ENCODE results near the gene ESR1. TPM values are rescaled to one million over a fixed set of nuclear protein-coding genes. Genes with fewer than 3 reads are reported as not detected.

ESR1 gene
- total RNA-seq, 1 experiment from 2014 or later = 0.98 TPM

- no peak for TF ChIP-seq USF2 (CRISPR knock-in tag; IDR thresholded peaks at IDR 0.05)
Measured at GRCh38 chr6:151869787-151870186, 62.3 kb downstream of the ESR1 start (continued).

DNA sequence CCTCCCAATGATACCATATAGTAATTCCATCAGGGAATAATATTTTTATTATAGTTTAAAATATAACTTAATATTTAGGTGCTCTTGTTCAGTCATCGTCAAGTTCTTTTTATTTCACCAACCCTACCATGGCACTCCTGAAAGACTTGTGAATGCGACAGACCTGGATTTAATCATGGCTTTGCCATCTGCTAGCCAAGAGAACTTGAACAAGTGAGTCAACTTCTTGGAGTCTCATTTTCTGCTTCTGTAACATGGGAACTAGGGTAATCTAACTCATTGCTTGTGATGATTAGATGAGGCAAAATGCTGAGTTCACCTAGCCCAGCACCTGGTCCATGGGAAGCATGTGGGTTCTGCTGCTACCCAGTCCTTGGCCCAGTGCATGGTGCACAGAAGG lies 62.9 kb downstream of the ESR1 start:
- Mint-ChIP-seq H3K27ac (no peak overlapping the region), H3K4me1 (no peaks in the 10 kb centered on the region), H3K4me3 (no peak overlapping the region), H3K9me3 (peaks cover 15% of the 10 kb centered on the region), H3K36me3 (peaks cover 3% of the 10 kb centered on the region), H3K27me3 (ENCODE audit: low read depth) (no peaks in the 10 kb centered on the region; the same call in 1 of the 2 replicates)
- ATAC-seq (no peak), DNase-seq (ENCODE audit: low spot score) (no peak)
- no peak for TF ChIP-seq ZNF121 (CRISPR knock-in tag; IDR thresholded peaks at IDR 0.05)
- no peak for TF ChIP-seq FOXJ3 (CRISPR knock-in tag; IDR thresholded peaks at IDR 0.05; ENCODE audit: borderline replicate concordance)
- no peak for TF ChIP-seq JUN (CRISPR knock-in tag; IDR thresholded peaks at IDR 0.05)
- no peak for TF ChIP-seq FOXP1 (CRISPR knock-in tag; IDR thresholded peaks at IDR 0.05; ENCODE audit: borderline replicate concordance)
- no peak for TF ChIP-seq RORB (CRISPR knock-in tag; IDR thresholded peaks at IDR 0.05)
- TF ChIP-seq ZNF671 (CRISPR knock-in tag; IDR thresholded peaks at IDR 0.05) = no peak
- no peak for TF ChIP-seq SMAD4 (CRISPR knock-in tag; IDR thresholded peaks at IDR 0.05)
- TF ChIP-seq ZNF219 (CRISPR knock-in tag; IDR thresholded peaks at IDR 0.05; ENCODE audit: borderline replicate concordance) = no peak
- no peak for TF ChIP-seq TCF7 (CRISPR knock-in tag; IDR thresholded peaks at IDR 0.05; ENCODE audit: low read depth)
- no peak for TF ChIP-seq MAX (CRISPR knock-in tag; IDR thresholded peaks at IDR 0.05)
- no peak for TF ChIP-seq ESRRA (CRISPR knock-in tag; IDR thresholded peaks at IDR 0.05; ENCODE audit: borderline replicate concordance)
- POLR2A ChIA-PET = no interaction called here
- CTCF ChIA-PET = no interaction called here

DNA sequence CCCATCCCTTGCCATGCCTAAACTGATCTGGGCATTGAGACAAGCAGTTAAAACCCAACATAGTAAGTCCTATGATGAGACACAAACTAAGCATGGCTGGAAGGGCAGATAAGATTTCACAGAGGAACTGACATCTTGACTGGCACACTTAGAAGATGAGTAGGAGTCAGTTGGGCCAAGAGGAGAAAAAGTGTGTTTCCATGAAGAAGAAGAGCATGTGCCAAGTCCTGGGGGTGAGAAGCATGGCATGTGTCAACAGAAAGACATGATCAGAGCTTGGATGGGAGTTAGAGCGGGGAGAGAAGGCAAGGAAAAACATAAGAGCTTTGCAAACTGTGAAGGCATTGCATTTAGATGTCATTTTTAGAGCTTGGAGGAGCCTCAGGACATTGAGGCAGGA lies 68.0 kb downstream of the ESR1 start:
- Mint-ChIP-seq H3K4me1 (0 out of 2 replicates have a peak, but pooled peaks cover 4% of the 10 kb centered on the region), H3K27ac (no peak overlapping the region), H3K27me3 (ENCODE audit: low read depth) (no peaks in the 10 kb centered on the region), H3K4me3 (no peak overlapping the region), H3K9me3 (peaks cover 3% of the 10 kb centered on the region; the same call in 1 of the 2 replicates), H3K36me3 (no peaks in the 10 kb centered on the region)
- POLR2A ChIA-PET = no interaction called here
- ATAC-seq = no peak
- no peak for DNase-seq (ENCODE audit: low spot score)
- TF ChIP-seq ZNF263 (CRISPR knock-in tag; IDR thresholded peaks at IDR 0.05; ENCODE audit: low read depth) = no peak
- CTCF ChIA-PET = no interaction called here

- ChIA-PET CTCF (no interaction called here), POLR2A (no interaction called here)
- DNase-seq (ENCODE audit: low spot score) (no peak), ATAC-seq (no peak)
- Mint-ChIP-seq H3K36me3 (no peaks in the 10 kb centered on the region), H3K27ac (no peak overlapping the region), H3K4me1 (0 out of 2 replicates have a peak, but pooled peaks cover 4% of the 10 kb centered on the region), H3K27me3 (ENCODE audit: low read depth) (no peaks in the 10 kb centered on the region), H3K4me3 (no peak overlapping the region), H3K9me3 (peaks cover 3% of the 10 kb centered on the region; the same call in 1 of the 2 replicates)
- no peak for TF ChIP-seq ZNF671 (CRISPR knock-in tag; IDR thresholded peaks at IDR 0.05)
- no peak for TF ChIP-seq ZNF416 (CRISPR knock-in tag; IDR thresholded peaks at IDR 0.05)
- no peak for TF ChIP-seq NR2C2 (CRISPR knock-in tag; IDR thresholded peaks at IDR 0.05)
- no peak for TF ChIP-seq CBFB (CRISPR knock-in tag; IDR thresholded peaks at IDR 0.05; ENCODE audit: low read depth)
- TF ChIP-seq TCF7 (CRISPR knock-in tag; IDR thresholded peaks at IDR 0.05; ENCODE audit: low read depth) = no peak
- TF ChIP-seq ZNF396 (CRISPR knock-in tag; IDR thresholded peaks at IDR 0.05; ENCODE audit: borderline replicate concordance) = no peak
- no peak for TF ChIP-seq ZNF317 (CRISPR knock-in tag; IDR thresholded peaks at IDR 0.05; ENCODE audit: borderline replicate concordance, low read depth)
- no peak for TF ChIP-seq SP1 (CRISPR knock-in tag; conservative IDR thresholded peaks at IDR 0.05)
- TF ChIP-seq ZNF425 (CRISPR knock-in tag; conservative IDR thresholded peaks at IDR 0.05) = no peak
- no peak for TF ChIP-seq RELA (CRISPR knock-in tag; IDR thresholded peaks at IDR 0.05; ENCODE audit: borderline replicate concordance)
- TF ChIP-seq USF2 (CRISPR knock-in tag; IDR thresholded peaks at IDR 0.05) = no peak
- TF ChIP-seq ZBTB21 (CRISPR knock-in tag; IDR thresholded peaks at IDR 0.05; ENCODE audit: borderline replicate concordance) = no peak
- no peak for TF ChIP-seq NR3C1 (CRISPR knock-in tag; conservative IDR thresholded peaks at IDR 0.05; ENCODE audit: low read depth)
- TF ChIP-seq STAT6 (CRISPR knock-in tag; conservative IDR thresholded peaks at IDR 0.05; ENCODE audit: low read depth) = no peak
- TF ChIP-seq TEAD1 (CRISPR knock-in tag; IDR thresholded peaks at IDR 0.05) = no peak
Measured at GRCh38 chr6:151876122-151876521, 68.6 kb downstream of the ESR1 start.
